K562 (cell line): ENCODE data around the gene B4GALNT4. TPM values are rescaled to one million over a fixed set of nuclear protein-coding genes. Genes with fewer than 3 reads are reported as not detected.

Source experiments
- ATAC-seq: fragments of 200-7000 bp; cut with Tn5 transposase; 3 replicates; pipeline ENCODE4 v1.9.1; 2020; ENCODE audit warnings: moderate library complexity
- BruUV-seq: library from RNA; stranded (reverse); fragments of 400-500 nt; replicated peaks from 2 replicates; lab custom pipeline; 2021; lab: Mats Ljungman, UMichigan
- CTCF ChIA-PET: fragments of 300-600 bp; formaldehyde crosslinking; extraction: SDS; loops from one replicate; lab custom pipeline; 2021; ENCODE audit warnings: low intra/inter-chr PET ratio; lab: Yijun Ruan, JAX
- POLR2A ChIA-PET: fragments of 300-600, 350-650 bp; sonication (Branson Sonifier 250); formaldehyde crosslinking; extraction: SDS; loops from one replicate; lab custom pipeline; 2021; ENCODE audit warnings: antibody characterized with exemption, inconsistent platforms; lab: Yijun Ruan, JAX
- DNase-seq, 4 experiments: peaks; one replicate each; pipeline versions ENCODE4 v3.0.0 to v3.0.0-alpha.2; 2011 to 2018; ENCODE audit warnings: low spot score in 3 of 4, mixed read lengths in 3 of 4; ENCODE audit errors: extremely low read depth in 1 of 4
- FAIRE-seq: peaks from 2 replicates; lab custom pipeline; 2011; peaks lifted over from hg19 to GRCh38; lab: Jason Lieb, UNC
- H2AFZ ChIP-seq: 2 replicates; pipeline ENCODE4 v1.6.0; 2011; ENCODE audit warnings: low read depth, low read length, control low read depth, inconsistent platforms
- H3K27ac ChIP-seq: fragments of 200-600 bp; 3 replicates; pipeline ENCODE4 v1.8.0; 2011; ENCODE audit warnings: low read depth, mild to moderate bottlenecking, control low read depth, inconsistent platforms, low read length, moderate library complexity, mixed read lengths; ENCODE audit errors: extremely low read depth
- H3K27me3 ChIP-seq, 2 experiments: fragments of 300-600 bp in 1 of 2; 2 replicates in 1 of 2; 3 replicates in 1 of 2; pipeline versions ENCODE4 v1.6.0 to v1.8.0; 2011; ENCODE audit warnings: inconsistent platforms in 2 of 2, low read length in 2 of 2, mild to moderate bottlenecking in 1 of 2, mixed read lengths in 1 of 2, moderate library complexity in 1 of 2; ENCODE audit not compliant: control insufficient read depth in 2 of 2, insufficient read depth in 2 of 2
- H3K36me3 ChIP-seq: fragments of 300-600 bp; 3 replicates; pipeline ENCODE4 v1.8.0; 2011; ENCODE audit warnings: mild to moderate bottlenecking, low read length, inconsistent platforms; ENCODE audit not compliant: control insufficient read depth, insufficient read depth
- H3K4me1 ChIP-seq, 2 experiments: fragments of 200-600 bp in 1 of 2; replicated peaks in 1 of 2; 2 replicates in 1 of 2; 3 replicates in 1 of 2; pipeline versions ENCODE4 v1.5.1 to v1.8.0; 2011; ENCODE audit warnings: inconsistent platforms in 2 of 2, low read length in 2 of 2, mild to moderate bottlenecking in 1 of 2, mixed read lengths in 1 of 2, moderate library complexity in 1 of 2; ENCODE audit not compliant: control insufficient read depth in 2 of 2, insufficient read depth in 2 of 2
- H3K4me2 ChIP-seq: 2 replicates; pipeline ENCODE4 v1.6.1; 2011; ENCODE audit warnings: low read length, control low read depth, inconsistent platforms, mixed read lengths; ENCODE audit not compliant: insufficient read depth
- H3K4me3 ChIP-seq: fragments of 200-600 bp; sonication (generic), shearing (Covaris generic); 2 replicates; pipeline ENCODE4 v1.5.1; 2016; ENCODE audit warnings: control low read depth, inconsistent platforms
- H3K79me2 ChIP-seq: fragments of 200-600 bp; 3 replicates; pipeline ENCODE4 v1.8.0; 2011; ENCODE audit warnings: low read length, inconsistent platforms; ENCODE audit not compliant: control insufficient read depth, insufficient read depth
- H3K9ac ChIP-seq, 2 experiments: 2 replicates each; pipeline versions ENCODE4 v1.6.0 to v1.6.1; 2011; ENCODE audit warnings: low read depth in 2 of 2, low read length in 2 of 2, control low read depth in 1 of 2, inconsistent platforms in 1 of 2, mild to moderate bottlenecking in 1 of 2, mixed read lengths in 1 of 2; ENCODE audit not compliant: insufficient read depth in 1 of 2
- H3K9me1 ChIP-seq: one replicate; pipeline ENCODE4 v1.6.0; 2011; ENCODE audit warnings: inconsistent platforms, mild to moderate bottlenecking, low read length, moderate library complexity; ENCODE audit not compliant: control insufficient read depth, insufficient read depth
- H3K9me3 ChIP-seq: replicated peaks from 2 replicates; pipeline ENCODE4 v1.5.1; 2011; ENCODE audit warnings: low read depth, low read length, inconsistent platforms; ENCODE audit not compliant: control insufficient read depth, insufficient read depth
- H4K20me1 ChIP-seq: replicated peaks from 2 replicates; pipeline ENCODE4 v1.6.1; 2011; ENCODE audit warnings: low read length, inconsistent platforms, mixed read lengths; ENCODE audit not compliant: control insufficient read depth, insufficient read depth
- MYC ChIP-seq, 2 experiments: fragments of 250-450 bp in 1 of 2; sonication (Bioruptor Pico) in 1 of 2; IDR thresholded peaks; 2 replicates each; pipeline versions ENCODE4 v1.5.1 to v1.6.1; 2012 to 2021; ENCODE audit warnings: low read depth in 2 of 2, borderline replicate concordance in 1 of 2, improper control_type of control experiment in 1 of 2, low read length in 1 of 2, mild to moderate bottlenecking in 1 of 2, moderate library complexity in 1 of 2
- POLR2G ChIP-seq: fragments of 200-400 bp; formaldehyde crosslinking; IDR thresholded peaks from 2 replicates; pipeline ENCODE4 v1.6.1; 2017; ENCODE audit warnings: low read depth, mild to moderate bottlenecking, antibody characterized with exemption, low read length, moderate library complexity
- ZNF449 ChIP-seq: fragments of 250-450 bp; sonication (Bioruptor Pico); IDR thresholded peaks from 2 replicates; pipeline ENCODE4 v1.8.0; 2022; ENCODE audit warnings: moderate library complexity, mild to moderate bottlenecking, inconsistent platforms
- WGBS: fragments of 100-300 bp; shearing (Covaris generic); methylation state at CpG from one replicate; pipeline ENCODE4 v1.1.6; 2016; ENCODE audit warnings: low coverage, mixed read lengths; ENCODE audit not compliant: insufficient coverage; ENCODE audit errors: missing lambda C conversion rate; 5-methylcytosine and 5-hydroxymethylcytosine counted together
- in situ Hi-C: fragments of 300-500 bp; cut with MboI; formaldehyde crosslinking; loops from 4 replicates; pipeline ENCODE4 v1.15.0; 2018; ENCODE audit warnings: inconsistent platforms, mixed read lengths
- intact Hi-C: fragments of 100-400 bp; cut with micrococcal nuclease; formaldehyde crosslinking; loops from 2 replicates; pipeline ENCODE4 v1.14.2; 2022
- polyA plus RNA-seq, 8 experiments: library from polyadenylated mRNA; depleted of rRNA in 4 of 8; stranded (reverse) in 5 of 8; unstranded in 3 of 8; fragments of >200 nt; fragmentation: Nextera tagmentation in 2 of 8; fragmentation: Illumina TruSeq in 1 of 8; extraction: Ambion mirVana in 2 of 8; extraction: Trizol in 1 of 8; gene quantifications; 2 replicates each; pipeline versions ENCODE4 v1.2.1 to v1.2.3, GENCODE V29; 2011 to 2014; ENCODE audit warnings: inconsistent platforms in 1 of 8, missing spikeins in 1 of 8
- total RNA-seq, 7 experiments: library from RNA; depleted of rRNA in 6 of 7; stranded (reverse); fragments of >200 nt in 6 of 7; fragmentation: Illumina TruSeq in 2 of 7; extraction: Trizol in 2 of 7; gene quantifications; 2 replicates each; pipeline versions ENCODE4 v1.2.1 to v1.2.3, GENCODE V29; 2011 to 2021; ENCODE audit warnings: low replicate concordance in 1 of 7

Gene B4GALNT4
- total and polyA plus RNA-seq, 9 of the 15 experiments (the other 6 are each of a cell fraction or from before 2014, with no cell fraction given) = 0.20 to 37.1 (median 10.8) TPM; not detected in 1

- no peak for TF ChIP-seq ZNF449 (CRISPR knock-in tag)
- TF ChIP-seq, all 486 proteins: peak for 0
Observed at GRCh38 chr11:428295-428694, 59.0 kb downstream of the B4GALNT4 start (continued).

- ChIA-PET POLR2A (interaction anchor here (0.7 kb wide), 1 partner anchor 585 kb away, joined by 3 read pairs; no protein-coding TSS in a partner anchor), CTCF (no interaction called here)
- H3K4me1 ChIP-seq = peaks cover 0 to 38% of the 10 kb centered on the region in 2 experiments; a peak in 2 of 5 replicates
- H3K27ac ChIP-seq = no peak overlapping the region
- WGBS = 77% methylated on average over 13 of the region's 27 CpGs
- H3K9ac ChIP-seq = no peak overlapping the region
- BruUV-seq = no TSS peak
- H4K20me1 ChIP-seq = no peaks in the 10 kb centered on the region
- H3K27me3 ChIP-seq = no peaks in the 10 kb centered on the region
- DNase-seq (no peak), ATAC-seq (no peak), FAIRE-seq (no peak)
- H3K9me1 ChIP-seq = no peaks in the 10 kb centered on the region
- H3K9me3 ChIP-seq = no peaks in the 10 kb centered on the region
- no peak overlapping the region for H3K4me2 ChIP-seq
- intact Hi-C loops (no loop called here), in situ Hi-C loops (no loop called here)
- no peak overlapping the region for H3K4me3 ChIP-seq
- no peaks in the 10 kb centered on the region for H3K36me3 ChIP-seq
- TF ChIP-seq POLR2G (0 out of 2 replicates have a peak, but pooled peaks have one; percentile 45), MYC (IDR thresholded peaks at IDR 0.05; ENCODE audit: low read depth, low read length) (no peak), MYC (CRISPR knock-in tag; IDR thresholded peaks at IDR 0.05; ENCODE audit: borderline replicate concordance, low read depth) (no peak)
- TF ChIP-seq, all 486 proteins: peak for 1
- no peaks in the 10 kb centered on the region for H3K79me2 ChIP-seq
- H2AFZ ChIP-seq = no peak overlapping the region
Observed at GRCh38 chr11:429391-429790, 60.1 kb downstream of the B4GALNT4 start.
